Hepatocyte (in vitro differentiated cells): ENCODE data around the gene KCNK3. TPM values are rescaled to one million over a fixed set of nuclear protein-coding genes. Genes with fewer than 3 reads are reported as not detected.

Experiments used
- DNase-seq: peaks from one replicate; pipeline ENCODE4 v3.0.0-alpha.2; 2016; ENCODE audit warnings: low spot score
- H2AFZ ChIP-seq: fragments of 200-600 bp; sonication (generic); 2 replicates; pipeline ENCODE4 v1.6.0; 2016; ENCODE audit warnings: antibody characterized with exemption, mild to moderate bottlenecking
- H3K27ac ChIP-seq: fragments of 200-600 bp; sonication (generic); 2 replicates; pipeline ENCODE4 v1.5.1; 2016; ENCODE audit warnings: mild to moderate bottlenecking
- H3K27me3 ChIP-seq: fragments of 200-600 bp; sonication (generic); 2 replicates; pipeline ENCODE4 v1.6.1; 2016
- H3K36me3 ChIP-seq: fragments of 200-600 bp; sonication (generic); replicated peaks from 2 replicates; pipeline ENCODE4 v1.5.1; 2016; ENCODE audit warnings: low read depth; ENCODE audit not compliant: insufficient read depth
- H3K4me1 ChIP-seq: fragments of 200-600 bp; sonication (generic); 2 replicates; pipeline ENCODE4 v1.5.1; 2016; ENCODE audit warnings: mild to moderate bottlenecking, moderate library complexity; ENCODE audit not compliant: insufficient read depth
- H3K4me2 ChIP-seq: fragments of 200-600 bp; sonication (generic); 2 replicates; pipeline ENCODE4 v1.6.0; 2016
- H3K4me3 ChIP-seq: fragments of 200-600 bp; sonication (generic); 2 replicates; pipeline ENCODE4 v1.5.1; 2016; ENCODE audit warnings: mild to moderate bottlenecking
- H3K79me2 ChIP-seq: fragments of 200-600 bp; sonication (generic); 2 replicates; pipeline ENCODE4 v1.6.0; 2017; ENCODE audit warnings: mild to moderate bottlenecking
- H3K9me2 ChIP-seq: fragments of 200-600 bp; sonication (generic); replicated peaks from 2 replicates; pipeline ENCODE4 v1.6.0; 2017; ENCODE audit warnings: mild to moderate bottlenecking; ENCODE audit not compliant: insufficient read depth
- H3K9me3 ChIP-seq: fragments of 200-600 bp; sonication (generic); 2 replicates; pipeline ENCODE4 v1.5.1; 2016; ENCODE audit warnings: low read depth, mild to moderate bottlenecking
- H4K20me1 ChIP-seq: fragments of 200-600 bp; sonication (generic); 2 replicates; pipeline ENCODE4 v1.6.0; 2016; ENCODE audit warnings: mild to moderate bottlenecking; ENCODE audit not compliant: insufficient read depth, poor library complexity, severe bottlenecking
- CTCF ChIP-seq: fragments of 200-600 bp; sonication (generic); IDR thresholded peaks from 2 replicates; pipeline ENCODE4 v1.5.1; 2016; ENCODE audit warnings: antibody characterized with exemption, mild to moderate bottlenecking; ENCODE audit not compliant: poor library complexity
- EZH2 ChIP-seq: fragments of 200-600 bp; sonication (generic); IDR thresholded peaks from 2 replicates; pipeline ENCODE4 v1.6.1; 2016; ENCODE audit warnings: antibody characterized with exemption, mild to moderate bottlenecking, borderline replicate concordance
- EZH2phosphoT487 ChIP-seq: fragments of 200-600 bp; sonication (generic); IDR thresholded peaks from one replicate; pipeline ENCODE4 v1.6.1; 2018; ENCODE audit warnings: antibody characterized with exemption, mild to moderate bottlenecking, low read depth, moderate library complexity; ENCODE audit not compliant: unreplicated experiment, severe bottlenecking
- WGBS: methylation state at CpG from one replicate; pipeline ENCODE4 v1.1.6; 2016; ENCODE audit warnings: low lambda C conversion rate; ENCODE audit errors: missing lambda C conversion rate; 5-methylcytosine and 5-hydroxymethylcytosine counted together
- polyA plus RNA-seq: library from polyadenylated mRNA; unstranded; fragments of >200 nt; fragmentation: Nextera tagmentation; extraction: Ambion mirVana; gene quantifications from 2 replicates; pipeline ENCODE4 v1.2.1, GENCODE V29; 2016
- total RNA-seq: library from RNA; depleted of rRNA; stranded (reverse); fragments of >200 nt; gene quantifications from 2 replicates; pipeline ENCODE4 v1.2.3, GENCODE V29; 2014

Gene KCNK3
- total and polyA plus RNA-seq, 2 experiments from 2014 or later, result 8.2 to 9.4 TPM

- peaks cover 25% of the 10 kb centered on the region for H4K20me1 ChIP-seq
- no peak overlapping the region for H2AFZ ChIP-seq
- H3K4me1 ChIP-seq, result peaks cover 39% of the 10 kb centered on the region
- WGBS, result 98% methylated on average over 5 of the region's 5 CpGs
- no peak overlapping the region for H3K27ac ChIP-seq
- H3K4me3 ChIP-seq, result no peak overlapping the region
- no peak overlapping the region for H3K4me2 ChIP-seq
- TF ChIP-seq EZH2phosphoT487 (no peak), EZH2 (no peak), CTCF (no peak)
- no peaks in the 10 kb centered on the region for H3K9me3 ChIP-seq
- DNase-seq, result no peak
- no peaks in the 10 kb centered on the region for H3K27me3 ChIP-seq
- peaks cover 88% of the 10 kb centered on the region for H3K79me2 ChIP-seq
- no peaks in the 10 kb centered on the region for H3K36me3 ChIP-seq
- no peaks in the 10 kb centered on the region for H3K9me2 ChIP-seq
These were observed 75.5 kb downstream of the KCNK3 start for GRCh38 chr2:26767894-26768487.

DNA sequence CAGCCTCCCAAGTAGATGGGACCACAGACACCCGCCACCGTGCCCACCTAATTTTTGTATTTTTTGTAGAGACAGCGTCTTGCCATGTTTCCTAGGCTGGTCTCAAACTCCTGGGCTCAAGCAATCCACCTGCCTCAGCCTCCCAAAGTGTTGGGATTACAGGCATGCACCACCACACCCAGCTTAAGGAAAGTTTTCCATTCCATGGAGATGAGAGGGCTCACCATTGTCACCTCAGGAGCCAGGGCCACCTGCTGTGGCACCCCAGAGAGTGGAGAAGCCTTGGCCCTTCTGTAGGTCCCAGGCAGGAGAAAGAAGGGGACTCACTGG lies 76.2 kb downstream of the KCNK3 start:
- Histone ChIP-seq H3K79me2 (peaks cover 91% of the 10 kb centered on the region), H3K27ac (no peak overlapping the region), H3K9me2 (no peaks in the 10 kb centered on the region), H3K4me3 (no peak overlapping the region), H3K4me2 (no peak overlapping the region), H3K27me3 (no peaks in the 10 kb centered on the region), H3K9me3 (no peaks in the 10 kb centered on the region), H4K20me1 (peaks cover 26% of the 10 kb centered on the region), H2AFZ (no peak overlapping the region), H3K36me3 (no peaks in the 10 kb centered on the region), H3K4me1 (peaks cover 39% of the 10 kb centered on the region)
- WGBS, result 100% methylated on average over 3 of the region's 3 CpGs
- no peak for DNase-seq
- no peak for TF ChIP-seq EZH2phosphoT487
- no peak for TF ChIP-seq EZH2
- TF ChIP-seq CTCF, result no peak

DNA sequence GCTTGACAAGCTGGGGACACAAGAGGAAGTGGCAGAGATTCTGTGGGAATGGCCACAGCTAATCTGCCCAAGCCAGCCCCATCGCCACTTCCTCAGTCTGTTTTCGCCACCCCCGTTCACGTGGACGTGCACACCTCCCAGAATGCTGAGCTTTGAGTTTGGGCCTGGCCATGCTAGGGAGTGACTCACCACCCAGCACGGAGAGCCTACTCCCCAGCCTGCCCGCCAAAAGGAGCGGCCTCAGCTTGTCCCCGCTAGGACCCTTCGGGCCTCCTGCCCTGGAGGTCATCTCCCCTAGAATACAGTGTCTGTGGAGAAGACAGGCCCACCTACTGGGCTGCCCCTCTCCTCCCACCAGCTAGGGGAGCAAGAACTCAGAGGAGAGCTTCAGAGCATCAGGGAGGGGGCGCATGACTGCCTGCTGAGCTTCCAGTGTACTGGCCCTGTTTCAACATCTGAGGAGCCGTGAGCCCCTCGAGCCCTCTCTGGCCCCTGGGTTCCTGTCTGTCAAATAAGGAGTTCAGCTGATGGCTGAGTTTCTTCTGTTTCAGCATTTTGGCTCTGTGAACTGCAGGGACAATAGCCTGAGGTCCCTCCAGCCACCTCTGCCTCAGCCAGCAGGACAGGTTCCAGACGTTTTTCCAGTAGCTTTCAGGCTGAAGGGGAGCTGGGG lies 76.7 kb downstream of the KCNK3 start:
- H3K27me3 ChIP-seq, result no peaks in the 10 kb centered on the region
- TF ChIP-seq EZH2 (no peak), EZH2phosphoT487 (no peak), CTCF (no peak)
- H3K36me3 ChIP-seq, result no peaks in the 10 kb centered on the region
- H3K9me2 ChIP-seq, result no peaks in the 10 kb centered on the region
- H3K79me2 ChIP-seq, result peaks cover 90% of the 10 kb centered on the region
- peaks cover 39% of the 10 kb centered on the region for H3K4me1 ChIP-seq
- no peak overlapping the region for H3K27ac ChIP-seq
- H3K9me3 ChIP-seq, result no peaks in the 10 kb centered on the region
- peaks cover 26% of the 10 kb centered on the region for H4K20me1 ChIP-seq
- no peak overlapping the region for H2AFZ ChIP-seq
- no peak overlapping the region for H3K4me2 ChIP-seq
- peak; percentile 45 for DNase-seq
- 69% methylated on average over 14 of the region's 14 CpGs for WGBS
- H3K4me3 ChIP-seq, result no peak overlapping the region
